LoVo (cell line): Measurements from ENCODE around the gene CDH15.

Experiments used
- DNase-seq: peaks from one replicate; pipeline ENCODE4 v3.0.0-alpha.2; 2016; ENCODE audit warnings: low spot score

Gene CDH15

GRCh38 chr16:89200124-89200849 is 28.7 kb downstream of the CDH15 start, which contains the start of gene SLC22A31:
SLC22A31 (minus strand) TSS chr16:89200537; CDS start chr16:89200501, 36 bp downstream.
- DNase-seq, result no peak

DNA sequence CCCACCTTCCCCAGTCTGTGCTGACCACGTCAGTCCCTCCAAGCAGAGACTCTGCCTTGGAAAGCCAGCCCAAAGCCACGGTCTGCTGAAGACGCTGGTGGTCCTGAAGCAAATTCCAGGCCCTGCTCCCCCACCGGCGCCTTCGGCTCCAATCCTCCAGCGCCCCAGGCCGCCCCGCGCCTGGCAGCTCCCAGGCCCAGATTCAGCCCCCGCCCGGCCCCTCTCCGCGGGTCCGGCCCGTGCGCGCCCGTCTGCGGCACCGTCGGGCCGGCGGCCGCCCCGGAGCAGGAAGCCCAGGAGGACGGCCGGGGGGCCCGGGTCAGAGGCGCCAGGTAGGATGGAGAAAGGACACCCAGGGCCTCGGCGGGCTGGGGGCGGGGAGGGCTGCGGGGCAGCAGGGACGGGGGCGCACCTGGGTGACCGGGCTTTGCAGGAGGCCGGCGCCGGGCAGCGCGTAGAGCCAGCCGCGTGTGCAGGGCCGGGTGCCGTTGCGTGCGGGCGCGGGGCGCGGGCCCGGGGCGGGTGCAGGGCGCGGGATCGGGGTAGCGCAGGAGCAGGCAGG is 29.4 kb downstream of the CDH15 start:
- no peak for DNase-seq

DNA sequence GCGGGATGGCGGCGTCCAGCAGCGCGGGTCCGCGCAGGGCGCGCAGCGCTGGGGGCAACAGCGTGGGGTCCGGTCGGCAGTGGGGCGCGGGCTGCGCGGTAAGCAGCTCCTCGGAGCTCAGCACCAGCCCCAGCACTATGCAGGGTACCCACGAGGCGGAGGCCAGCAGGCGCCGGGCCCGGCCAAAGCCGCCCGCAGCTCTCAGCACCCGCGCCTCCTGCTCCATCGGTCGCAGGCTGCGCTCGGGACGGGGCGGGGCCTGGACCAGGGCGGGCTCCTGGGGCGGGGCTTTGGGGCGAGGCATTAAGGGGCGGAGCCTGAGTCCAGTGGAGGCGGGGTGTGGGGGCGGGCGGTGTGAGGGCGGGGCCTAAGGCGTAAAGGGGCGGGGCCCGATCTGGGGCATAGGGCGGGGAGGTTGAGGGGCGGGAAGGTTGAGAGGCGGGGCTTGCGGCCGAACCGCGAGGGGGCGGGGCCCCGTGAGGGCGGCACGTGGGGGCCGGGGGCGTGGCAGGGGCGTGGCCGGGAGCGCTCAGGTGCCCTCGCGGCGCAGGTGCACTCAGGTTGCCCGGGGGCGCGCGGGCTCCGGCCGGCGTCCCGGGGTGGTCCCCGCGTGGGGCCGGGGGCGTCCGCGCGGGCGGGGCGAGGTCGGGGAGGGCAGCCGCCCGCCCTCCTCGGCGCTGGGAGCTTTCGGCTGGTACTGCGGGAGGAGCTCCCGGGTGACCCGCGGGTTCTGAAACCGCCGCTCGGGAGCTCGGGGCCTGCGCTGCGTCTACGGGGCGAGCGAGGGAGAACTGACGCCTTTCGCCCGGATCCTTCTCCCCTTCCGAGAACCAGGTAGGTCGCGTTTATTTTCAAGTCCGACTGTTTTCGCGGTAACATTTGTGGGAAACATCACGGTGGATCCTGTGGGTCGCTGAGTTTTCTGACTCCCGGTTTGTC is 30.2 kb downstream of the CDH15 start:
- DNase-seq, result peak; percentile 75

GRCh38 chr16:89202422-89203215 is 31.1 kb downstream of the CDH15 start:
- no peak for DNase-seq

DNA sequence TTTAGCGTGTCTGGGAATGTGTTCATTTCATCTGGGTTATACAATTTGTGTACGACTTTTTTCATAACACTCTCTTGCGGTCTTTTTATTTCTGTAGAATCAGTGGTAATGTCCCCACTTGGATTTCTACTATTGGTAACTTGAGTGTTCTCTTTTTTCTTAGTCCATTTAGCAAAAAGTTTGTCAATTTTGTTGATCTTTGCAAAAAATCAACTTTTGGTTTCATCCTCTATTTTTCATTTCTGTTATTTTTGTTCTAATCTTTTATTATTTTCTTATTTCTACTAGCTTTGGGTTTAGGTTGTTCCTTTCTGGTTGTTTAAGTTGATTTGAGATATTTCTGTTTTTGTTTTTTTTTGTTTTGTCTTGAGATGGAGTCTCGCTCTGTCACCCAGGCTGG is 36.4 kb downstream of the CDH15 start:
- DNase-seq, result no peak

DNA sequence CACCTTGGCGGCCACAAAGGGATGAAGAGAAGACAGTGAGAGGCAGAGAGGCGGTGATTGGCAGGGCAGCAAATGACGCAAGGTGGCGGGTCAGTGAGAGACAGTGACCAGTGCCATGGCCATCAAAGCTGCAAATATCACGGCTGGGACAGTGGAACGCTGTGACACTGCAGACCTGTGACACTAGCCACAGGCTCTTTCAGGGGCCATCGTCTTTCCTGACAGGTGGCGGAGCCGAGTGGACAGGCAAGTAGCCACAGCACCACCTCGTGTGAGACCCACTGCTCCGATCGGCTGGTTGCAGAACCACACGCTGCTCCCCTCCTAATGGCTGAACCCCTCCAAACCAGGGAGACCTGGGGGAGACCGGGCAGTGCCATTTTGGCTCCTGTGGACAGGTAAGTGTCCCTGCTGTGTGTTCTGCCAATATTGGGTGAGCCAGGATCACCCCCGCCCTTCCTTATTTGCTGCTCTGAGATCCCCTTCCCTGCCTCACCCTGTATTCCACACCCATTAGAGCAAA is 38.0 kb downstream of the CDH15 start:
- no peak for DNase-seq

- DNase-seq, result no peak
These were observed 38.8 kb downstream of the CDH15 start for GRCh38 chr16:89210165-89210903.

- no peak for DNase-seq
These were observed 39.5 kb downstream of the CDH15 start for GRCh38 chr16:89210904-89211515.

- peak; percentile 72 for DNase-seq
These were observed 45.0 kb downstream of the CDH15 start for GRCh38 chr16:89216315-89217137.

DNA sequence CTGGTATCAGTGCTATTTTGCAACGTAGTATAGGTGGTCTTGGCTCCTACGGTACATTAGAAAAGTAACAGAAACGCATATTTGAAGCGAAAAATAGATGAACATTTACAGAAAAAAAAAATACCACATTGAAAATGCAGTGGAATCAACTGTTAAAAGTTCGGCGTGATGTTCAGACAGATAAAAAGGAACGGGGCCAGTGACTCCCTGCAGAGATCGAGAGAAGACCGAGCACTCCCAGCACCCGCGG is 45.5 kb downstream of the CDH15 start:
- no peak for DNase-seq

DNA sequence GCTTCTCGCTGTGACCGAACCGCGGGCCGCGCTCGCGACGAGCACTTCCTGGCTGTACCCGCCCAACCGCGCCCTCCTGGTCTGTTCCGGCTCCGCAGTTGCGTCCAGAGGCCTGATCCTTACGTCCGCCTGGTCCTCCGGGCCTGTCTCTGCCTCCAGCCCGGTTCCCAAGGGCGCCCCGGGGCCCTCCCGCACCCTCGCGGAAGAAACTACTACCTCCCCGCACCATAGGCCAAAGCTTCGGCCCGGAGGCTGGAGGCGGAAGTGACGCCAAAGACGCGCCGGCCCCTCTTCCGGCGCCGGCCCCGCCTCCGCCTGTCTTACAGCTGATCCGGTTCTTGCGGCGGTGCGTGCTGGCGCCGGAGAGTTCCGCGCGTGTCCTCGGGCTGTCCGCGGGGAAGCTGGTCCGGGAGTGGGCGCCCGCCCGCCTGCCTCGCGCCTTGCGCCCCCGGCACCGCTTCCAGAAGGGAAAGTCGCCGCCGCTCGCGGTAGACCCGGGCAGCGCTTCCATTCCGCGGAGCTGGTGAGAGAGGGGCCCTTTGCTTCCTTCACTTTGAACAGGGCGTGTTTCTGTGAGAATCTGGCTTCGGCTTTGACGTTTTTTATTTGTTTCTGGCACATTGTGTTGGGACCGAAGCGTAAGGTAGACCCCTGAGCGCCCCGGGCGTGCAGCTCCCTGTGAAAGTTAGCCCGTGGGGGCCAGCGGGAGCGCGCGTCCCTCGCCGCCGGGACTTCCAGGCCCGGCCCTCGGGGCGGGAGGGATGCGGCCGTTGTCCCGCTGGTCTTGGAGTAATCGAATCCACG is 46.0 kb downstream of the CDH15 start, which contains the start of gene ZNF778:
Gene ZNF778 (plus strand): TSS at position 316 of the 804 bp plus-strand sequence. CDS start 3,425 bp downstream, outside the sequence.
- peak; percentile 87 for DNase-seq

GRCh38 chr16:89219365-89219764 is 47.8 kb downstream of the CDH15 start:
- DNase-seq, result no peak

- DNase-seq, result no peak
These were observed 50.1 kb downstream of the CDH15 start for GRCh38 chr16:89221604-89222003.

GRCh38 chr16:89222931-89223330 is 51.4 kb downstream of the CDH15 start:
- DNase-seq, result no peak

DNA sequence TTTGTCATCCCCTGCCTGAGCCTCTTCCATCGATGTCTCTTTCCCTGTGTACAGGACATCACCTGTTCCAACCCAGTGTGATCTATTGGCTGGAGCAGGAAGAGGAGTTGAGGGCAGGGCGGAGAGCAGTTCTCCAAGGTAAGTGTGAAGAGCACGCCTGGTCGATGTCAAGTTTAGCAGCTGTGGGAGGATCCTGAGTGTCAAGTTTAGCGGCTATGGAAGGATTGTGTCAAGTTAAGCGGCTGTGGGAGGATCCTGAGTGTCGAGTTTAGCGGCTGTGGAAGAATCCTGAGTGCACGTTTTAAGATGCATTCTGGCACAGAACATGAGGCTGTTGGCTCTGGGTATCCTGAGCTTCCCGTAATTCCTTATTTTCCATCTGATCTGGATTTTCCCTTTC is 53.1 kb downstream of the CDH15 start:
- DNase-seq, result no peak

GRCh38 chr16:89230255-89230654 is 58.7 kb downstream of the CDH15 start:
- no peak for DNase-seq

DNA sequence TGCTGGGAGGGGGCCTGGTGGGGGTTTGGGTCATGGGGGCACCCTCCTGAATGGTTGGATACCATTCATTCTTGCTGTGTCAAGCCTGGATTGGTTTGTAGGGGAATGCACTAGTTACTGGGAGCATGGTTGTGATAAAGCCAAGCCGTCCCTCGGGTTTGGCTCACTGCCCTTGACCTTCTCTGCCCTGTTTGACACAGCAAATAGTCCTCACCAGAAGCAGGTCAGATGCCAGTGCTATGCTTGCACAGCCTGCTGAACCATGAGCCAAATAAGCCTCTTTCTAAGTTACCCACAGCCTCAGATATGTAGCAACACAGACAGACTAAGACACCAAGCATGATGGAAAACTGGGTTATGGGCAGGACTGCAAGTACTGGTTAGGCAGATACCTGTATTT is 60.6 kb downstream of the CDH15 start:
- DNase-seq, result no peak

DNA sequence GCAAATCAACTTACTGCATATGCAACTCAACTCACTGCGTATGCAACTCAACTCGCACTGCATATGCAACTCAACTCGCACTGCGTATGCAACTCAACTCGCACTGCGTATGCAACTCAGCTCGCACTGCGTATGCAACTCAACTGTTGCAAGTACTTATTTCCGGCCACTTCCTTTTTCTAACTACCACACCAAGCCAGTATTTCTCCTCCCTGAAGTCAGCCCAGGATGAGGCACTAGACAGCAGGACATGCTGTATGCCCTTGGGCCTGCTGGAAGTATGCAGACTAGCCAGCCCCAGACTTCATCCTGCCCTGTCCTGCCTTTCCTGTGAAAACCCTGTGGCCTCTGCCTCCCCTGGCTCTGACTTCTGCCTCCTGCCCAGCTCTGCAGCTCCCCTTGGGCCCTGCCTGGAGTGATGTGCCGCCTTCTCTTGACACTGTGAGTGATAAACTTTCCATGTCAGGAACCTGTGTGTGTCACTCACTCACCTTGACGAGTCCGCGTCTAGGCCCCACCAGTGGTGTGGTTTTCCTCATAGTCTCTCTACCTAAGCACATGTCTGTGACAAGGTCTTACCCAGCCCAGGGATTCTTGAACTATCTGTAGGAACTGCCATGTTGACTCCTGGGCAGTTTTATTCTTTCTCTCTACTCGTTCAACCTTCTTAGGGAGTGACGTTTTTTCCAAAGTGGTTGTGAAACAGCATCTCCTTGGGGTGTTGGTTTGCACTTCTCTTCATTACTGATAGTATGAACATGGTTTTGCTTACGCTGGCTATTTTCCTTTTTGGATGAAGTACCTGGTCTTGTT is 62.3 kb downstream of the CDH15 start:
- DNase-seq, result no peak
